PC-3 (cell line): Measurements from ENCODE around the gene FBXW9.

Source experiments
- EZH2 ChIP-seq: fragments of 300-600 bp; sonication (generic); IDR thresholded peaks from one replicate; pipeline ENCODE4 v1.6.1; 2017; ENCODE audit warnings: antibody characterized with exemption, mild to moderate bottlenecking, low read length; ENCODE audit not compliant: unreplicated experiment
- EZH2phosphoT487 ChIP-seq: fragments of 300-600 bp; sonication (generic); IDR thresholded peaks from 2 replicates; pipeline ENCODE4 v1.6.1; 2018; ENCODE audit warnings: mild to moderate bottlenecking, antibody characterized with exemption, low read length, borderline replicate concordance
- TF ChIP-seq, protein P1 (sequence below): fragments of 300-600 bp; sonication (generic); conservative IDR thresholded peaks from 2 replicates; pipeline ENCODE4 v1.5.1; 2017; ENCODE audit warnings: antibody characterized with exemption, low read depth, mild to moderate bottlenecking, low read length

DNA sequence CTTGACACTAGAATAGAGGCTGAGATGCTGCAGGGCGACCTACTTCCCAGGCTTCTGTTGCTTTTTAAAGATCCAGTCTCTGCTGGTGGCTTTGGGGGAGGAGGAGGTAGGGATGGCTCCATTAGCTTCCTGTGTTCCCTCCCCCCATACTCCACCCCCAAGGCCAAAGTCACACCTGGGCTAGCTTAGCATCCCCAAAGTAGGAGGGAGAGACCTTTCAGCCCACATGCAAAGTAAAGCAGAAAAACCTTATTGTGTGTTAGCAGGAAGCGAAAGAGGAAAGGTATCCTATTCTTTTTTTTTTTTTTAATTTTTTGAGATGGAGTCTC, 30.5 kb upstream of the FBXW9 start:
- TF ChIP-seq, protein P1, sequence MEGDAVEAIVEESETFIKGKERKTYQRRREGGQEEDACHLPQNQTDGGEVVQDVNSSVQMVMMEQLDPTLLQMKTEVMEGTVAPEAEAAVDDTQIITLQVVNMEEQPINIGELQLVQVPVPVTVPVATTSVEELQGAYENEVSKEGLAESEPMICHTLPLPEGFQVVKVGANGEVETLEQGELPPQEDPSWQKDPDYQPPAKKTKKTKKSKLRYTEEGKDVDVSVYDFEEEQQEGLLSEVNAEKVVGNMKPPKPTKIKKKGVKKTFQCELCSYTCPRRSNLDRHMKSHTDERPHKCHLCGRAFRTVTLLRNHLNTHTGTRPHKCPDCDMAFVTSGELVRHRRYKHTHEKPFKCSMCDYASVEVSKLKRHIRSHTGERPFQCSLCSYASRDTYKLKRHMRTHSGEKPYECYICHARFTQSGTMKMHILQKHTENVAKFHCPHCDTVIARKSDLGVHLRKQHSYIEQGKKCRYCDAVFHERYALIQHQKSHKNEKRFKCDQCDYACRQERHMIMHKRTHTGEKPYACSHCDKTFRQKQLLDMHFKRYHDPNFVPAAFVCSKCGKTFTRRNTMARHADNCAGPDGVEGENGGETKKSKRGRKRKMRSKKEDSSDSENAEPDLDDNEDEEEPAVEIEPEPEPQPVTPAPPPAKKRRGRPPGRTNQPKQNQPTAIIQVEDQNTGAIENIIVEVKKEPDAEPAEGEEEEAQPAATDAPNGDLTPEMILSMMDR, result no peak
- TF ChIP-seq EZH2, result no peak
- TF ChIP-seq EZH2phosphoT487, result no peak
